CD4-positive, alpha-beta T cell treated with Interleukin-17A for 1 hour (primary cell): ENCODE results near the gene CXADR.
A peak's percentile ranks its signal among the peaks of the same experiment; 100 is the strongest.

Source experiments
- DNase-seq: peaks from one replicate; pipeline ENCODE4 v3.0.0-alpha.2; 2020

CXADR gene

DNA sequence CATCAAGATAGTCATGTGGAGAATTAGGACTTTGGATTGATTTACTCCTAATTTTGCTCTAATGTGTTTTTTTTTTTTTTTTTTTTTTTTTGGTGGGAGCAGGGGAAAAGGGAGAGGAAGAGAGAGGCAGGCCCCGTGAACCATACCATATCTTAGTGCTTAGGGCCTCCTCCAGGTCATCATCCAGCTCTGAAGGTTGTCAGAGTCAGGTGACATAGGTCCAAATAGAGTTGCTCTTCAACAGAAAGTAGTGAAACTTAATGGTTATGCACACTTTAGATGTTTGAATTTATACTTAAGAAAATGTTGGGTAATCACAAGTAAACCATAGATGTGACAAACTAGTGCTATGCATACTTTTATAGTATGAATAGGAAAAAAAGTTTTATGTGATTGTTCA, 32.2 kb downstream of the CXADR start:
- no peak for DNase-seq

DNA sequence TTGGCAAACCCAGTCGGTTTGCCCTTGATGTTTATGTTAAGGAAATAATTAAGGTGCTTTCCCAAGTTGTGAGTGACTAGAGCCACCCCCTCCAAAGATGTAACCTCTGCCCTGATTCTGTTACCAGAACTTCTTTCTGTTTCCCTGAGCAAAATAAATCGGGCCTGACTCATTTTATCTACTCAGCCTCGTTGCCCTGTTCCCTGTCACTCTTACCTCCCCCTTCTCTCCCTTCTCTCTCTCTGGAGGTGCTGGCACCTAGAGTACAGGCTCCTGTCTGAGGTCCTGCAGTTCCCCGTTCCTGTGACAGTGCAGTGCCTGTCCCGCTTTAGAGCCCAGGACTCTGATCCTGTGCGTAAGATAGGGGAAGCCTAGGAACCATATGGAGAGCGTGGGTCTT, 35.4 kb downstream of the CXADR start:
- no peak for DNase-seq

DNA sequence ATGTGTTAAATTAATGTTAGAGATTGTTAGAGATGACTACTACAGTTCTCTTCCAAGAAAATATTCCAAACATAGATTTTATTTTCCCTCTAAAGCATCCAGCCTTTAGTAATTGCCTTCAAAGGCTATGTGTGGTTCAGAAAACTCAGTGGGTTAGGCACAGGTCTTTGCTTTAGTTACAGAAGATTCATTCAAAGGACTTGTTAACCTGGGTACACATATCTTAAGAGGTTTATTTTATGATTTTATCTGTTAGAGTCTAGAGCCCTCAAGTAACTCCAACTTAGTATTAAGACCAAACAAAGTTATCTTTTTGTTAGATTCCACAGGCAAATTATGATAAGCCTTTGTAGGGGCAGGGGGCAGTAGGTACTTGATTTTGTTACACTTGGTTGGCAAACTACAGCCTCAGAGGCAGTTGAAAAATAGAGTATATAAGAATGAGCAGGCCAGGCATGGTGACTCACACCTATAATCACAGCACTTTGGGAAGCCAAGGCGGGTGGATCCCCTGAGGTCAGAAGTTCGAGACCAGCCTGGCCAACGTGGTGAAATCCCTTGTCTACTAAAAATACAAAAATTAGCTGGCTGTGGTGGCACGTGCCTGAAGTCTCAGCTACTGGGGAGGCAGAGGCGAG, 37.9 kb downstream of the CXADR start:
- no peak for DNase-seq

DNA sequence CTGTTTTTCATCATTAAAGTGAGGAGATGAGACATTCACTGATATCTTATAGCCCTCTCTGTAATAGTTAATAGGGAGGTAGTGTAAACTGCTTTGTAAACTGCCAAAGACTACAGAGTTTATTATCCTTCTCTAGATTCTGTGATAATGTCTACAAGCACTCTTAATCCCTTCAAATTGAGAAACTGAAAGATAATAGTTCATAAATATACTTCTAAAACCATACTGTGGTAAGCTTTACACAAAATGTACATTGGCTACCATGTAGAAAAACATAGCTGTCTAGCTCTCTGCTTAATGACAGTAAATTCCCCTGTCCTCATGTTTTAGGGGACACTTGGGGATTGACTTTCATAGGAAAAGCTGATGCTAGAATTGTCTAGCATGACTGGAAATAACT, 39.6 kb downstream of the CXADR start:
- no peak for DNase-seq

GRCh38 chr21:17554120-17554519, 41.3 kb downstream of the CXADR start:
- DNase-seq: no peak

DNA sequence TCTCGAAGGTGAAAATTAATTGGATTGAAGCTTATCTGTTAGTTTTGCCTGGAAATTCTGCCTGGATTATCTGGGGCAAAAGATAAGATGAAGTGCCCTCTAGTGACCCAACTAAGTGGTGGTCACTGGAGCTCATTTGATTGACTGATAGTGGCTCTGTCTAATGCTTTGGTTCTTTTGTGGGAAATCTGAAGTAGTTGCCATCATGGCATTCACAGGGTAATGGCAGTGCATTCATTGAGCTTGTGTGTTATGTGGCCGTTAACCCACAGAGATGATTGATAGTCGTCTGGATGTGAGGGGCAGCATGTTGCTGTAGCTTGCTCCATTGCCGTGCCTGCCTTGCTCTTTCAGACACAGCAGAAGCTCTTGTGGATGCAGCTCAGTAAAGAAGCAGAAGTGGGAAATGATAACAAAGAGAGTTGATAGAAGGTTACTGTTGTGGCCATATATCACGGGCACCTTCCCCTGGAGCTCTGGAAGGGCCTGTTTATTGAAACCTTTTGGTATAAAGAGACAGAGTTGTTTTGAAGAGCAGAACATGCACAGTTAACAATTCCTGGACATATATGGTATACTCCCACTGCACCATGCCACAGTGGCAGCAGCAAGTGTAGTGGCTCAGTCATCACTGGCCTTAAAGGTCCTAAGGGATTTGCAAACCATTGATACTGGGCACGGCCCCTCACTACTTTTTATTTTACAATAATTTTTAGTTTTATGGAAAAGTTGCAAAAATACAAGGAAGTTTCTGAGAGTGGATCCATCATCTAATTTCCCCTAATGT, 42.0 kb downstream of the CXADR start:
- no peak for DNase-seq

DNA sequence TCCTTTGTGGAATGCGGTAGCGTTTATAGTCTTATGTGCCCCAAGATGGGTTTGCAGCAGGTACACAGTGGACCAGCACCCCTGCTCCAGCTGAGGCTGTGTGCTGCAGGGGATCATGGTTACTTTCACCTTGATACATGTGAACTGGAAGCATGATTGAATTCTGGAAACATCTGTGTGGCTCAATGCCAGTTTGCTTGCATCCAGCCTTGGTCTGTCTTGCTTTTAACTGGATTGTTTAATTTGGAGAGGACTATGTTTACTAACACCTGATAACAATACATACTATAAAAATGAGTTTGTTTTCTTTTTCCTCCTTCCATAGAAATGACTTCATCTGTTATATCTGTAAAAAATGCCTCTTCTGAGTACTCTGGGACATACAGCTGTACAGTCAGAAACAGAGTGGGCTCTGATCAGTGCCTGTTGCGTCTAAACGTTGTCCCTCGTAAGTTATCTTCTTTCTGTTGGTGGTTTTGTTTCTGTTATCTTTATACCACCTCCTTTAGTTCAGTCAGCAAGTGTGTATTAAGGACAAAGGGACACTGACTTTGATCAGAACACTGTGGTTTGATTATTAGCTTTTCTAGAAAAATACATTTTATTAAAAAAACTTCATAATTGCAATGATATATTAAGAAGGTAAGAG, 47.7 kb downstream of the CXADR start:
- no peak for DNase-seq

DNA sequence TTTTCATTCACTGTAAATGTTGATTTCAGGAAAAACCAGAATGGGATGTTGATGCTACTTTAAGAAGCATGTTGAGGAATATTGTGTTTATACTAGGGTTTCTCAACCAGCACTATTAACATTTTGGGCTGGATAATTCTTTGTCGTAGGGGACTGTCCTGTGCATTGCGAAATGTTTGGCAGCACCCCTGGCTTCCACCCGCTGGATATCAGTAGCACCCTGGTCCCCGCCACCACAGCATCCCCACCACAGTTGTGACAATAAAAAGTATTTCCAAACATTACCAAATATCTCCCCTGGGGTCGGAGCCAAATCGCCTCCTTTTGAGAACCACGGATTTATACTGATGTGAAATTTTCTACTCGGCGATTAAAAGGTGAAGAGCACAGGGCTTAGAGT, 57.9 kb downstream of the CXADR start:
- no peak for DNase-seq

DNA sequence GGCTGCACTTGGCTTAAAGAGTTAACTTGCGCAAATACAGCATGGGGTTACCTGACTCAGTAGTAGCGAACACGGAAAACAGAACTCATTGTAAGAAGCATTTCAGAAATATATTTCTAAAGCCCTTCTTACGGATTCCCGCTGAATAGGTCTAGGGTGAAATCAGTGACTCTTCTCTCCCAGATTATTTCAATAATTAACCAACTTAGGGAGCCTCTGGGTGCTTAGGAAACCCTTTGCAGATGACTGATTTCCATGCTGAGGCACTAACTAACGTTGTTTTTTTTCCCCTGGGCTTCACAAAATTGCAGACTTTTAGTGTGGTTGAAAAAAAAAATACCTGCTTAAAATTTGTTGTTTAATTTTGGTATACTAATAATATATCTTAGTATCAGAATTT, 59.6 kb downstream of the CXADR start:
- no peak for DNase-seq

GRCh38 chr21:17575076-17575475, 62.2 kb downstream of the CXADR start:
- no peak for DNase-seq

GRCh38 chr21:17576080-17576835, 63.4 kb downstream of the CXADR start:
- DNase-seq: no peak

DNA sequence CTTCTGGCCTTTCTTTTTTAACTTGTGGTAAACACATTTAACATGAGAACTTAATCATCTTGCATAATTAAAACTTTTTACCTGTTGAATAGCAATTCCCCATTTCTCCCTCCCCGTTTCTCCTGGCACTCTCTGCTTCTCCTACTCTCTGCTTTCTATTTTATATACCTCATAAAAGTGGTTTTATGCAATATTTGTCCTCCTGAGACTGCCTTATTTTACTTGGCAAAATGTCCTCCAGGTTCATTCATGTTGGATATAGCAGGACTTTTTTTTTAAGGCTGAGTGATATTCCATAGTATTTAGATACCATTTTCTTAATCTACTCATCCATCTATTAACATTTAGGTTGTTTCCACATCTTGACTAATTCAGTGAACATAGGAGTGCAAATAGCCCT, 64.9 kb downstream of the CXADR start:
- DNase-seq: no peak

DNA sequence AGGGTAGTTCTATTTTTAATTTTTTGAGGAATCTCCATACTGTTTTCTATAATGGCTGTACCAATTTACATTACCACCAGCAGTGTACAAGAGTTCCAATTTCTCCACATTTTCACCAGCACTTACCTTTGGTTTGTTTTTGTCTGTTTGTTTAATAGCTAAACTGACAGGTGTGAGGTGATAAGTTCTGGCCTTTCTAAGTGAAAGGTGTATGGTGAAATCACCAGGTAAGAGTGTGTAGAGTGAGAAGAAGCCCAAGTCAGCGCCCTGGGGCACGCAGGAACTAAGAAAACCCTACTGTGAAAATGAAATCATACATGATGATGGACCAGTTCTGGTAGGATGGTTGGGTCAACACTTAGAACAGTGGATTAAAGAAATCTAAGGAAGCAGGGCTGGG, 65.3 kb downstream of the CXADR start:
- no peak for DNase-seq

DNA sequence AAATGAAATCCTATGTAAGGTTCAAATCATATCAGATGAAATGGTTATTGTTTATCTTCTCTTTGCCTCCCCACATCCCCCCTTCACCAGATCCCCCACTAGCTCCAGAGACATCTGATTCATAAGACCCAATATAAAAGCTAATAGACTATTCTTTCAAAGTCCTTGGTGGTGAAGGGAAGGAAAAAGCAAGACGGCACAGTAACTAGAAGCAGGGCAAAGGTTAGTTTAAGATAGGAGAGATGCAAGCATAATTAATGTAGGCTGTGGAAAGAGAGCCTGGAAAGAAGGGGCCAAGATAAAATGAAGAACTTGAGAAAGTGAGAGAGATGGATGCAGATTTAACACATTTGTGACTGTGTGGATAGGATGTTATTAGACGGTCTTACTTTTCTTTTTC, 66.0 kb downstream of the CXADR start:
- DNase-seq: no peak

DNA sequence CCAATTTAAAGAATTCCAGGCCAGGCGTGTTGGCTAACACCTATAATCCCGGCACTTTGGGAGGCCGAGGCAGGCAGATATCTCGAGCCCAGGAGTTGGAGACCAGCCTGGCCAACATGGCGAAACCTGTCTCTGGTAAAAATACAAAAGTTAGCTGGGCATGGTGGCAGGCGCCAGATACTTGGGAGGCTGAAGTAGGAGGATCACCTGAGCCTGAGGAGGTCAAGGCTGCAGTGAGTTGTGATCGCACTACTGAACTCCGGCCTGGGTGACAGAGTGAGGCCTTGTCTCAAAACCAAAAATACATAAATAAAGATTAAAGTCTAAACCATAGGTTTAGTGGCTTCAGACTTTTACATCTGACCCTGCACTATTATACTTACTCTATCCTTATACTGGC, 67.5 kb downstream of the CXADR start:
- DNase-seq: no peak

DNA sequence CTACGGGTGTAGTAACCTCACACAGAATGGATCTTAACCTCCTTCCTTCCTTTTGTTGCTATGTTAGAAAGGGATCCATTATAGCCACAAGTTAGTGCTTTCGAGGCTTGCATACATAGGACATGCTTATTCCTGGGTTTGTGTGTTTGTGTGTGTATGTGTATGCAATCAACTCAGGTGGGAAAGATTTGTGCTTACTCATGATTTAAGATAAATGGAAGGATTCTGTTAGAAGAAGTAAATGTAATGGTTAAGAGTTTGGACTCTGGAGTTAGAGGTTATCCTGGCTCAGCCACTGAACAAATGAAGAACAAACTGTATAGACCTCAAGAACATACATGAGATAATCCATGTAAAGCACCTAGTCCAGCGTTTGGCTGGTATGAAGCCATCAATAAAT, 71.1 kb downstream of the CXADR start:
- DNase-seq: no peak

DNA sequence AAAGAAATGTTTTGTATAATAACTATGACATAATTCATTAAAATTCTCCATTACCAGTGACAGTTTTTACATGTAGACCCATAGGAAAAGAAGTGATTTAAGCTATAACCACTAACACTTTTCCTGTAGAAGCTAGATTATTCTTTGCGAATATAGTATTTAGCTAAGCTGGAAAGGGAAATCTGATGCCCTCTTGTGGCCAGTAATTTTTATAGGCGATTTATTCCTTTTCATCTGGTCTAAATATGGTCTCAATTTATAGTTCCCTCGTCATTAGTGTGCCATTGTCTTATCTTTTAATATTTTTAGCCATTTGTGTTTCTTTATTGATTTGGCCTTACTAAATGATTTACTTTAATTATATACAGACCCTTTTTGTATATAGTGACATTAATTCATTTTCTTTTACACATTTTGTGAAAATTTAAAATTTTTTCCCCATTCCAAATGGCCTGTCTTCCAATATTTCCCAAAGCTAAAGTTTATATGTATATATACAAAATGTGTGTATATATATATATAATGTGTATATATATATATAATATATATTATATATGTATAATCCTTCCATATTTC, 73.1 kb downstream of the CXADR start:
- peak; percentile 66 for DNase-seq

GRCh38 chr21:17590430-17590829, 77.6 kb downstream of the CXADR start:
- no peak for DNase-seq

GRCh38 chr21:17597680-17598079, 84.8 kb downstream of the CXADR start:
- no peak for DNase-seq

GRCh38 chr21:17598437-17598836, 85.6 kb downstream of the CXADR start:
- DNase-seq: no peak

GRCh38 chr21:17602874-17603273, 90.0 kb downstream of the CXADR start:
- no peak for DNase-seq

- no peak for DNase-seq
These were observed 94.8 kb downstream of the CXADR start for GRCh38 chr21:17607684-17608083.

DNA sequence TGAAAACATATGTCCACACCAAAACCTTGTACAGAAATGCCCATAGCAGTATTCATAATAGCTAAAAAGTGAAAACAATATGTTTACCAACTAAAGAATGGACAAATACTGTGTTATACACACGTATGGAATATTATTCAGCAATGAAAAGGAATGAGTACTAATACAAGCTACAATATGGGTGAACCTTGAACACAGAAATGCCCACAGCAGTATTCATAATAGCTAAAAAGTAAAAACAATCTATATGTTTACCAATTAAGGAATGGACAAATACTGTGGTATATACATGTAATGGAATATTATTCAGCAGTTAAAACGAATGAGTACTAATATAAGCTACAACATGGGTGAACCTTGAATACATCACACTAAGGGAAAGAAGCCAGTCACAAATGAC, 96.8 kb downstream of the CXADR start:
- DNase-seq: no peak
